Stomach (tissue), 4 donors: ENCODE data around the gene OFD1.

ENCODE experiments used
- CTCF ChIP-seq, 7 experiments: fragments of 450-650 bp in 4 of 7; fragments of 200-600 bp in 3 of 7; sonication (generic) in 3 of 7; IDR thresholded peaks; one replicate each; pipeline ENCODE4 v1.5.1; 2016 to 2019; ENCODE audit warnings: antibody characterized with exemption in 7 of 7, control low read depth in 2 of 7, mild to moderate bottlenecking in 1 of 7
- POLR2A ChIP-seq, 4 donors: fragments of 450-650 bp; IDR thresholded peaks; one replicate each; pipeline ENCODE4 v1.6.1; 2016; ENCODE audit warnings: antibody characterized with exemption in 4 of 4, control low read depth in 2 of 4, mild to moderate bottlenecking in 1 of 4, moderate library complexity in 1 of 4

- TF ChIP-seq CTCF (IDR thresholded peaks at IDR 0.05) (no peak), POLR2A (IDR thresholded peaks at IDR 0.05) (no peak)
Measured at GRCh38 chrX:13805241-13805640, 70.7 kb downstream of the OFD1 start.
